Panc1 (cell line): Measurements from ENCODE around the gene SPDYC. TPM values are rescaled to one million over a fixed set of nuclear protein-coding genes. Genes with fewer than 3 reads are reported as not detected.

ENCODE experiments used
- ATAC-seq: fragments of 200-7000 bp; cut with Tn5 transposase; 2 replicates; pipeline ENCODE4 v1.9.1; 2020; ENCODE audit warnings: mild to moderate bottlenecking, moderate library complexity
- BruUV-seq: library from RNA; stranded (reverse); fragments of 400-500 nt; replicated peaks from 2 replicates; lab custom pipeline; 2021; lab: Mats Ljungman, UMichigan
- CTCF ChIA-PET: fragments of 300-600 bp; sonication (Branson Sonifier 250); formaldehyde crosslinking; loops from one replicate; lab custom pipeline; 2022; ENCODE audit warnings: antibody characterized with exemption; lab: Charles Lee
- POLR2A ChIA-PET: fragments of 300-600 bp; sonication (Branson Sonifier 250); formaldehyde crosslinking; loops from one replicate; lab custom pipeline; 2022; ENCODE audit warnings: antibody characterized with exemption; lab: Charles Lee
- DNase-seq: peaks from one replicate; pipeline ENCODE4 v3.0.0-alpha.2; 2010; ENCODE audit warnings: low read depth, low spot score
- H3K27ac ChIP-seq: 2 replicates; pipeline ENCODE4 v1.5.1; 2011; ENCODE audit warnings: mild to moderate bottlenecking, low read length, inconsistent platforms
- H3K27me3 ChIP-seq: fragments of 200-500 bp; sonication (Bioruptor generic); 2 replicates; pipeline ENCODE4 v1.6.0; 2014; ENCODE audit warnings: low read length, inconsistent platforms; ENCODE audit not compliant: control insufficient read depth, insufficient read depth
- H3K36me3 ChIP-seq: fragments of 200-500 bp; sonication (Bioruptor generic); 2 replicates; pipeline ENCODE4 v1.5.1; 2014; ENCODE audit warnings: inconsistent platforms, mild to moderate bottlenecking, low read length, moderate library complexity; ENCODE audit not compliant: control insufficient read depth, insufficient read depth
- H3K4me1 ChIP-seq: 2 replicates; pipeline ENCODE4 v1.5.1; 2011; ENCODE audit warnings: inconsistent platforms, mild to moderate bottlenecking, low read length, moderate library complexity; ENCODE audit not compliant: control insufficient read depth, insufficient read depth
- H3K4me3 ChIP-seq, 2 experiments: 2 replicates each; pipeline ENCODE4 v1.5.1; 2011 to 2012; ENCODE audit warnings: low read depth in 2 of 2, low read length in 2 of 2, mild to moderate bottlenecking in 2 of 2, inconsistent platforms in 1 of 2, moderate library complexity in 1 of 2
- H3K9me3 ChIP-seq: fragments of 200-500 bp; sonication (Bioruptor generic); 2 replicates; pipeline ENCODE4 v1.5.1; 2014; ENCODE audit warnings: low read depth, mild to moderate bottlenecking, inconsistent platforms, low read length, moderate library complexity; ENCODE audit not compliant: control insufficient read depth, insufficient read depth
- CTCF ChIP-seq: fragments of 450-650 bp; IDR thresholded peaks from 2 replicates; pipeline ENCODE4 v1.5.1; 2017; ENCODE audit warnings: mild to moderate bottlenecking
- POLR2AphosphoS5 ChIP-seq: IDR thresholded peaks from 2 replicates; pipeline ENCODE4 v1.6.1; 2012; ENCODE audit warnings: mild to moderate bottlenecking, low read depth, low read length, moderate library complexity
- REST ChIP-seq, 2 experiments: IDR thresholded peaks; 2 replicates each; pipeline ENCODE4 v1.6.1; 2011 to 2012; ENCODE audit warnings: low read depth in 2 of 2, control low read depth in 1 of 2, low read length in 1 of 2, mild to moderate bottlenecking in 1 of 2, moderate library complexity in 1 of 2; ENCODE audit not compliant: insufficient read depth in 1 of 2
- SIN3A ChIP-seq: IDR thresholded peaks from 2 replicates; pipeline ENCODE4 v1.6.1; 2012; ENCODE audit warnings: low read depth, mild to moderate bottlenecking, low read length, moderate library complexity, borderline replicate concordance; ENCODE audit not compliant: insufficient read depth
- TCF7L2 ChIP-seq: IDR thresholded peaks from 2 replicates; pipeline ENCODE4 v1.6.1; 2011; ENCODE audit warnings: mild to moderate bottlenecking, low read depth, low read length, inconsistent platforms
- in situ Hi-C: cut with HindIII; loops from 2 replicates; pipeline ENCODE4 v1.10.0; 2016; ENCODE audit warnings: low sequenced_read_pairs, low pct_unique_long_range_greater_than_20kb
- intact Hi-C: fragments of 100-400 bp; cut with micrococcal nuclease; formaldehyde crosslinking; loops from one replicate; pipeline ENCODE4 v1.10.0; 2022; ENCODE audit not compliant: unreplicated experiment
- total RNA-seq: library from RNA; stranded (reverse); gene quantifications from one replicate; pipeline ENCODE4 v1.2.1, GENCODE V29; 2021; ENCODE audit not compliant: unreplicated experiment

The SPDYC gene
- total RNA-seq, 1 experiment from 2014 or later = not detected

- BruUV-seq = no TSS peak
- TF ChIP-seq REST (IDR thresholded peaks at IDR 0.05; ENCODE audit: insufficient read depth in 1 of 2, low read depth in 2 of 2, low read length in 1 of 2) = no peak
- no peak for TF ChIP-seq POLR2AphosphoS5
- no peak for TF ChIP-seq TCF7L2
- TF ChIP-seq SIN3A = no peak
- TF ChIP-seq CTCF = no peak
- ChIA-PET POLR2A (no interaction called here), CTCF (interaction anchor here (1.1 kb wide), 1 partner anchor 62 kb away, joined by 6 read pairs; the partner anchor contains the start of gene MRPL49)
- H3K27ac ChIP-seq = no peak overlapping the region
- in situ Hi-C loops (no loop called here), intact Hi-C loops (loop anchor here (10.0 kb wide), 1 partner anchor 49 kb away; the partner anchor contains the start of gene SYVN1)
- ATAC-seq (no peak), DNase-seq (no peak)
- peaks cover 16% of the 10 kb centered on the region for H3K4me1 ChIP-seq
- H3K4me3 ChIP-seq = no peak overlapping the region
- no peaks in the 10 kb centered on the region for H3K27me3 ChIP-seq
- H3K36me3 ChIP-seq = peaks cover 7% of the 10 kb centered on the region; the same call in 1 of the 2 replicates
- H3K9me3 ChIP-seq = no peaks in the 10 kb centered on the region
Observed at GRCh38 chr11:65184146-65184545, 14.1 kb downstream of the SPDYC start.

- DNase-seq (no peak), ATAC-seq (no peak)
- Histone ChIP-seq H3K27ac (no peak overlapping the region), H3K9me3 (no peaks in the 10 kb centered on the region), H3K27me3 (no peaks in the 10 kb centered on the region), H3K4me3 (no peak overlapping the region), H3K4me1 (peaks cover 14% of the 10 kb centered on the region), H3K36me3 (peaks cover 7% of the 10 kb centered on the region; the same call in 1 of the 2 replicates)
- intact Hi-C loops = loop anchor here (10.0 kb wide), 1 partner anchor 50 kb away; the partner anchor contains the start of gene SYVN1
- POLR2A ChIA-PET = no interaction called here
- in situ Hi-C loops = no loop called here
- no peak for TF ChIP-seq SIN3A
- TF ChIP-seq TCF7L2 = no peak
- no peak for TF ChIP-seq REST (IDR thresholded peaks at IDR 0.05; ENCODE audit: insufficient read depth in 1 of 2, low read depth in 2 of 2, low read length in 1 of 2)
- TF ChIP-seq POLR2AphosphoS5 = no peak
- TF ChIP-seq CTCF = no peak
- no TSS peak for BruUV-seq
- CTCF ChIA-PET = interaction anchor here (0.8 kb wide), 1 partner anchor 332 kb away, joined by 4 read pairs; no protein-coding TSS in a partner anchor
Observed at GRCh38 chr11:65185171-65185570, 15.1 kb downstream of the SPDYC start.
